Uterus (tissue), 2 donors: Measurements from ENCODE around the gene ILK.

ENCODE experiments used
- POLR2A ChIP-seq, 2 donors: fragments of 450-650 bp; IDR thresholded peaks; one replicate each; pipeline ENCODE4 v1.6.1; 2016; ENCODE audit warnings: antibody characterized with exemption in 2 of 2, mild to moderate bottlenecking in 1 of 2, moderate library complexity in 1 of 2
- TF ChIP-seq, protein P1 (sequence below), 4 experiments: fragments of 200-600 bp in 2 of 4; fragments of 450-650 bp in 2 of 4; sonication (generic) in 2 of 4; IDR thresholded peaks; one replicate each; pipeline ENCODE4 v1.5.1; 2016 to 2019; ENCODE audit warnings: antibody characterized with exemption in 4 of 4, mild to moderate bottlenecking in 2 of 4, moderate library complexity in 1 of 4

DNA sequence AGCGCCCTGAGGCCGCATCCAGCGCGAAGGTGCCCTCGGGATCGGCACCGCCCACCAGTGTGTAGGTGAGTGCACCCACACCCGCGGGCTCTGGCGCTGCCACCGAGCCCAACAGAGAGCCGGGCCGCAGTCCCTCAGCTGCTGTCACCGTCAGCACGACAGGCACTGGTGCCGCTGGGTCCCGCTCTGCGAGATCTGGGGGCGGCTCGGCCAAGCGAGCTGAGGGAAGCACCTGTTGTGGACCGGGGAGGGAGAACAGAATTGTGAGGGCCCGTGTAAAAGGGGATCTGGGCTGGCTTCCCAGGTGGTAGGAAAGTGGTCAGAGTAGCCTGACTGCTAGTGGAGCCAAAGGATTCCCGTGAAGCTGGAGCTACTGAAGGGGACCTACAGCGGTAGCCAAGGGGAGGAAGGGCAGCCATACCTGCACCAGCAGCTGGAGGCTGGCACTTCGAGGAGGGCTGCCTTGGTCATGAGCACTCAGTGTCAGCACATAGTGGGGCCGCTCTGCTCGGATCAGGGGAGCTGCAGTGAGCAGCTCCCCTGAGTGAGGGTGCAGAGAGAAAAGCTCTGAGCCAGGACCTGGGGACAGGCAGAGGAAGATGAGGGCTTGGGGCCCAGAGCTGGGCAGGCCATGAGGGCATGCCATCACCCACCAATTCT lies 27.2 kb downstream of the ILK start:
- TF ChIP-seq, protein P1, sequence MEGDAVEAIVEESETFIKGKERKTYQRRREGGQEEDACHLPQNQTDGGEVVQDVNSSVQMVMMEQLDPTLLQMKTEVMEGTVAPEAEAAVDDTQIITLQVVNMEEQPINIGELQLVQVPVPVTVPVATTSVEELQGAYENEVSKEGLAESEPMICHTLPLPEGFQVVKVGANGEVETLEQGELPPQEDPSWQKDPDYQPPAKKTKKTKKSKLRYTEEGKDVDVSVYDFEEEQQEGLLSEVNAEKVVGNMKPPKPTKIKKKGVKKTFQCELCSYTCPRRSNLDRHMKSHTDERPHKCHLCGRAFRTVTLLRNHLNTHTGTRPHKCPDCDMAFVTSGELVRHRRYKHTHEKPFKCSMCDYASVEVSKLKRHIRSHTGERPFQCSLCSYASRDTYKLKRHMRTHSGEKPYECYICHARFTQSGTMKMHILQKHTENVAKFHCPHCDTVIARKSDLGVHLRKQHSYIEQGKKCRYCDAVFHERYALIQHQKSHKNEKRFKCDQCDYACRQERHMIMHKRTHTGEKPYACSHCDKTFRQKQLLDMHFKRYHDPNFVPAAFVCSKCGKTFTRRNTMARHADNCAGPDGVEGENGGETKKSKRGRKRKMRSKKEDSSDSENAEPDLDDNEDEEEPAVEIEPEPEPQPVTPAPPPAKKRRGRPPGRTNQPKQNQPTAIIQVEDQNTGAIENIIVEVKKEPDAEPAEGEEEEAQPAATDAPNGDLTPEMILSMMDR (IDR thresholded peaks at IDR 0.05): no peak
- TF ChIP-seq POLR2A (IDR thresholded peaks at IDR 0.05): no peak
